Dedifferentiated amniotic fluid mesenchymal stem cell (primary cell): ENCODE data around the gene LIN9.
"Not testable (repeated sequence)": the region's sequence is repeated elsewhere in the genome, so short reads cannot be mapped to it uniquely, and the experiment has no call there.

Experiments used
- DNase-seq: peaks from one replicate; pipeline ENCODE4 v3.0.0-alpha.2; 2016; ENCODE audit errors: extremely low spot score

The LIN9 gene

GRCh38 chr1:226211181-226211821 is 97.7 kb downstream of the LIN9 start:
- no peak for DNase-seq

GRCh38 chr1:226210571-226211176 is 98.3 kb downstream of the LIN9 start:
- no peak for DNase-seq

- DNase-seq: no peak
Observed at GRCh38 chr1:226209307-226210059, 99.5 kb downstream of the LIN9 start.

- DNase-seq: no peak
Observed at GRCh38 chr1:226207048-226207447, 101.9 kb downstream of the LIN9 start.

- no peak for DNase-seq
Observed at GRCh38 chr1:226204198-226204597, 104.8 kb downstream of the LIN9 start.

GRCh38 chr1:226203655-226204054 is 105.3 kb downstream of the LIN9 start:
- no peak for DNase-seq

GRCh38 chr1:226203240-226203639 is 105.7 kb downstream of the LIN9 start:
- no peak for DNase-seq

- DNase-seq: not testable (repeated sequence)
Observed at GRCh38 chr1:226202666-226203065, 106.3 kb downstream of the LIN9 start.

- no peak for DNase-seq
Observed at GRCh38 chr1:226202246-226202645, 106.7 kb downstream of the LIN9 start.

- DNase-seq: no peak
Observed at GRCh38 chr1:226201029-226201593, 107.9 kb downstream of the LIN9 start.

- no peak for DNase-seq
Observed at GRCh38 chr1:226199971-226200370, 109.0 kb downstream of the LIN9 start.

- no peak for DNase-seq
Observed at GRCh38 chr1:226195144-226195543, 113.8 kb downstream of the LIN9 start.

GRCh38 chr1:226187380-226187779 is 121.6 kb downstream of the LIN9 start:
- DNase-seq: no peak

GRCh38 chr1:226187019-226187322 is 122.0 kb downstream of the LIN9 start:
- DNase-seq: no peak

- peak; percentile 66 for DNase-seq
Observed at GRCh38 chr1:226186124-226187018, 122.6 kb downstream of the LIN9 start, which contains the start of gene ACBD3. TSS of gene ACBD3 (minus strand) at chr1:226186741. CDS start at chr1:226186675, 66 bp downstream.

GRCh38 chr1:226185141-226186036 is 123.6 kb downstream of the LIN9 start:
- DNase-seq: peak; percentile 24

GRCh38 chr1:226181996-226182714 is 126.8 kb downstream of the LIN9 start:
- DNase-seq: peak; percentile 33
